ENCODE measurements around the gene ROR2. TPM values are rescaled to one million over a fixed set of nuclear protein-coding genes. Genes with fewer than 3 reads are reported as not detected.

Gene ROR2
- total and polyA plus RNA-seq, 2 experiments from 2014 or later: 7.1 to 12.9 TPM

GRCh38 chr9:91840469-91840868 lies 109.6 kb downstream of the ROR2 start:
- no peak for TF ChIP-seq EZH2 (IDR thresholded peaks at IDR 0.05; ENCODE audit: insufficient read depth, poor library complexity, severe bottlenecking)
- TF ChIP-seq EZH2phosphoT487 (IDR thresholded peaks at IDR 0.05; ENCODE audit: insufficient read depth, low read depth): no peak
- H4K20me1 ChIP-seq (ENCODE audit: insufficient read depth): no peaks in the 10 kb centered on the region
- no peaks in the 10 kb centered on the region for H3K9me2 ChIP-seq (ENCODE audit: insufficient read depth)
- H2AFZ ChIP-seq: no peak overlapping the region
- DNase-seq: no peak
- in situ Hi-C loops (cut with MboI): no loop called here
- no peak overlapping the region for H3K27ac ChIP-seq
- no peak overlapping the region for H3K9ac ChIP-seq
- no peaks in the 10 kb centered on the region for H3K27me3 ChIP-seq (replicated peaks; ENCODE audit: insufficient read depth)
- no peaks in the 10 kb centered on the region for H3K36me3 ChIP-seq (ENCODE audit: low read depth)
- H3K79me2 ChIP-seq (ENCODE audit: insufficient read depth): peaks cover 6% of the 10 kb centered on the region
- H3K4me1 ChIP-seq (ENCODE audit: insufficient read depth): peaks cover 17% of the 10 kb centered on the region
- H3F3A ChIP-seq (ENCODE audit: insufficient read depth): no peaks in the 10 kb centered on the region
- H3K4me2 ChIP-seq (ENCODE audit: unreplicated experiment): no peak overlapping the region
- H3K4me3 ChIP-seq: no peak overlapping the region
- WGBS, 2 experiments (ENCODE audit: low coverage in 1 of 2, low lambda C conversion rate in 2 of 2, missing lambda C conversion rate in 2 of 2): 94 to 97% methylated on average over 8 of the region's 8 CpGs
- H3K9me3 ChIP-seq (ENCODE audit: low read depth): no peaks in the 10 kb centered on the region

DNA sequence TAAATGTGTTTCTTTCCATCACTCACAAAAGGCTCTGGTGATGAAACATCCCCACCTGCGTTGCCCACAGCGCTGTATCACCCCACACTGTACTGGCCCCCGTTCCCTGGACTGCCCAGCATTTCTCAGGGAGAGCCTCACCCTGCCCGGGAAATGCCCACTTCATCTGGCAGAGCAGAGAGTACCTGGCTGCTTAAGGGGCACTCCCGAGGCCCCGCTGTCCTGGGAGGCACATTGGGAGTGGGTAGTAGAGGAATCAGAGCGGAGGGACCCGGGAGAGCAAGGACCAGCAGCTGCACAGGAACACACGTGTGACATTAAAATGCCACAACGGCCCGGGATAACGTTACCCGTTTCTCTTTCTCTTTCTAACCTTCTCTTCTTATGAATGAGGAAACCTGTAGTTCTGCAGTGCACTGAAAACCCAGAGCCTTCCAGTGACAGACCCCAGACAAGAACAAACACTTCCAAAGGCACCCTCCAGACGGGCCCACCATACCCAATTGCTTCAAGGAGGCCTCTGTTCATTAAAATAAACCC lies 110.0 kb downstream of the ROR2 start:
- Histone ChIP-seq H3K79me2 (ENCODE audit: insufficient read depth) (peaks cover 6% of the 10 kb centered on the region), H2AFZ (no peak overlapping the region), H3K9ac (no peak overlapping the region), H3K4me3 (no peak overlapping the region), H3F3A (ENCODE audit: insufficient read depth) (no peaks in the 10 kb centered on the region), H3K27me3 (replicated peaks; ENCODE audit: insufficient read depth) (no peaks in the 10 kb centered on the region), H3K9me3 (ENCODE audit: low read depth) (no peaks in the 10 kb centered on the region), H3K36me3 (ENCODE audit: low read depth) (no peaks in the 10 kb centered on the region), H3K4me1 (ENCODE audit: insufficient read depth) (peaks cover 17% of the 10 kb centered on the region), H3K4me2 (ENCODE audit: unreplicated experiment) (no peak overlapping the region), H4K20me1 (ENCODE audit: insufficient read depth) (no peaks in the 10 kb centered on the region), H3K9me2 (ENCODE audit: insufficient read depth) (no peaks in the 10 kb centered on the region), H3K27ac (no peak overlapping the region)
- no peak for TF ChIP-seq EZH2 (IDR thresholded peaks at IDR 0.05; ENCODE audit: insufficient read depth, poor library complexity, severe bottlenecking)
- TF ChIP-seq EZH2phosphoT487 (IDR thresholded peaks at IDR 0.05; ENCODE audit: insufficient read depth, low read depth): no peak
- no peak for DNase-seq
- WGBS, 2 experiments (ENCODE audit: low coverage in 1 of 2, low lambda C conversion rate in 2 of 2, missing lambda C conversion rate in 2 of 2): 90 to 91% methylated on average over 14 of the region's 14 CpGs
- in situ Hi-C loops (cut with MboI): no loop called here

GRCh38 chr9:91837981-91838731 lies 111.9 kb downstream of the ROR2 start:
- Histone ChIP-seq H3K36me3 (ENCODE audit: low read depth) (no peaks in the 10 kb centered on the region), H3K4me1 (ENCODE audit: insufficient read depth) (peaks cover 3% of the 10 kb centered on the region), H3K79me2 (ENCODE audit: insufficient read depth) (peaks cover 6% of the 10 kb centered on the region), H3F3A (ENCODE audit: insufficient read depth) (no peaks in the 10 kb centered on the region), H3K4me2 (ENCODE audit: unreplicated experiment) (peak overlapping the region; percentile 63), H3K9me2 (ENCODE audit: insufficient read depth) (no peaks in the 10 kb centered on the region), H4K20me1 (ENCODE audit: insufficient read depth) (no peaks in the 10 kb centered on the region), H3K4me3 (peak overlapping the region; percentile 53), H2AFZ (peak overlapping the region; percentile 49; the same call in 1 of the 2 replicates), H3K27me3 (replicated peaks; ENCODE audit: insufficient read depth) (no peaks in the 10 kb centered on the region), H3K27ac (no peak overlapping the region), H3K9me3 (ENCODE audit: low read depth) (no peaks in the 10 kb centered on the region), H3K9ac (peak overlapping the region; percentile 36; the same call in 1 of the 2 replicates)
- DNase-seq: peak; percentile 46
- TF ChIP-seq EZH2phosphoT487 (IDR thresholded peaks at IDR 0.05; ENCODE audit: insufficient read depth, low read depth) (no peak), EZH2 (IDR thresholded peaks at IDR 0.05; ENCODE audit: insufficient read depth, poor library complexity, severe bottlenecking) (no peak)
- WGBS, 2 experiments (ENCODE audit: low coverage in 1 of 2, low lambda C conversion rate in 2 of 2, missing lambda C conversion rate in 2 of 2): 44 to 52% methylated on average over 21 of the region's 21 CpGs
- in situ Hi-C loops (cut with MboI): no loop called here

DNA sequence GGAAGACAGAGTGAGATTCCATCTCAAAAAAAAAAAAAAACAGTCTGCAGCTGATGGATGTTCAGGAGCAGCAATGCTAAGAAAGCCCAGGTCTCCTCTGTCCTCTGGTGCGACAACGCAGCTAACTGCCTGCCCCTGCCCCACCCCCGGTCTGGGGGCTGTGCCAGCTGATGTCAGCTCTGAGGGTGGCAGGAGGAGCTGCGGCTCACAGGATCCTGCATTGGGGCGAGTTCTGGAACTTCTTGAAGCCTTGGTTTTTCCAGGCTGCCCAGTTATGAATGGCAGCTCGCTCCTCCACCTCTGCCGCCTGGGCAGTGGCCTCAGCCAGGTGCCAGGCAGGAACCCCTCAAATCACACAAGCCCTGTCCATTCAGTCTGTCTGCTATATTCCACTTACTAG lies 113.5 kb downstream of the ROR2 start:
- Histone ChIP-seq H3K9ac (no peak overlapping the region), H3K4me2 (ENCODE audit: unreplicated experiment) (no peak overlapping the region), H3K9me3 (ENCODE audit: low read depth) (no peaks in the 10 kb centered on the region), H3K79me2 (ENCODE audit: insufficient read depth) (peaks cover 6% of the 10 kb centered on the region), H3K9me2 (ENCODE audit: insufficient read depth) (no peaks in the 10 kb centered on the region), H4K20me1 (ENCODE audit: insufficient read depth) (no peaks in the 10 kb centered on the region), H3K27ac (no peak overlapping the region), H3K4me1 (ENCODE audit: insufficient read depth) (peaks cover 3% of the 10 kb centered on the region; the same call in 1 of the 2 replicates), H3K36me3 (ENCODE audit: low read depth) (no peaks in the 10 kb centered on the region), H3K4me3 (no peak overlapping the region), H2AFZ (no peak overlapping the region), H3K27me3 (replicated peaks; ENCODE audit: insufficient read depth) (no peaks in the 10 kb centered on the region), H3F3A (ENCODE audit: insufficient read depth) (no peaks in the 10 kb centered on the region)
- in situ Hi-C loops (cut with MboI): no loop called here
- WGBS, 2 experiments (ENCODE audit: low coverage in 1 of 2, low lambda C conversion rate in 2 of 2, missing lambda C conversion rate in 2 of 2): 37 to 44% methylated on average over 5 to 7 of the region's 7 CpGs
- peak; percentile 48 for DNase-seq
- TF ChIP-seq EZH2 (IDR thresholded peaks at IDR 0.05; ENCODE audit: insufficient read depth, poor library complexity, severe bottlenecking): no peak
- TF ChIP-seq EZH2phosphoT487 (IDR thresholded peaks at IDR 0.05; ENCODE audit: insufficient read depth, low read depth): no peak

Measured in GM23248 (cell line).